A549 (cell line): Measurements from ENCODE around the gene SKAP1.
"Not testable (repeated sequence)": the region's sequence is repeated elsewhere in the genome, so short reads cannot be mapped to it uniquely, and the experiment has no call there.

ENCODE experiments used
- CEBPB ChIP-seq, 2 experiments: fragments of >200 bp in 1 of 2; sonication (Bioruptor Twin) in 1 of 2; formaldehyde crosslinking in 1 of 2; IDR thresholded peaks; 2 replicates each; pipeline ENCODE4 v1.6.1; 2012 to 2016
- CTCF ChIP-seq: fragments of >200 bp; sonication (Bioruptor Twin); formaldehyde crosslinking; IDR thresholded peaks from 3 replicates; pipeline ENCODE4 v1.5.1; 2016
- MAFK ChIP-seq: fragments of 450-650 bp; IDR thresholded peaks from 2 replicates; pipeline ENCODE4 v1.6.1; 2014; ENCODE audit not compliant: partially characterized antibody
- POLR2A ChIP-seq: IDR thresholded peaks from 2 replicates; pipeline ENCODE4 v1.6.1; 2012; ENCODE audit warnings: mild to moderate bottlenecking, low read length
- TF ChIP-seq, protein P1 (sequence below): fragments of 250-450 bp; sonication (Bioruptor Pico); IDR thresholded peaks from 2 replicates; pipeline ENCODE4 v1.5.0; 2020; ENCODE audit warnings: low read depth, mild to moderate bottlenecking, moderate library complexity

DNA sequence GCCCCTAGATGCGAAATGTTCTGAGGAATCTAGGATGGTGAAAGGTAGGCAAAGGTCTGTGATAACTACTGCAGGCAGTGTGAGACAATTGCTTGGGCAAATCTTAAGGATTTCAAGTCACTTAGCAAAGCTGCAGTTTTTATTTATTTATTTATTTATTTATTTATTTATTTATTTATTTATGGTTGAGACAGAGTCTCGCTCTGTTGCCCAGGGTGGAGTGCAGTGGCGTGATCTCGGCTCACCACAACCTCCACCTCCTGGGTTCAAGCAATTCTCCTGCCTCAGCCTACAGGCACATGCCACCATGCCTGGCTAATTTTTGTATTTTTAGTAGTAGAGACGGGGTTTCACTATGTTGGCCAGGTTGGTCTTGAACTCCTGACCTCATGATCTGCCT, 243.7 kb downstream of the SKAP1 start:
- TF ChIP-seq CTCF; MAFK; CEBPB (IDR thresholded peaks at IDR 0.05); POLR2A: not testable (repeated sequence)
- TF ChIP-seq, protein P1, sequence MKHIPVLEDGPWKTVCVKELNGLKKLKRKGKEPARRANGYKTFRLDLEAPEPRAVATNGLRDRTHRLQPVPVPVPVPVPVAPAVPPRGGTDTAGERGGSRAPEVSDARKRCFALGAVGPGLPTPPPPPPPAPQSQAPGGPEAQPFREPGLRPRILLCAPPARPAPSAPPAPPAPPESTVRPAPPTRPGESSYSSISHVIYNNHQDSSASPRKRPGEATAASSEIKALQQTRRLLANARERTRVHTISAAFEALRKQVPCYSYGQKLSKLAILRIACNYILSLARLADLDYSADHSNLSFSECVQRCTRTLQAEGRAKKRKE: not testable (repeated sequence)
